GM12878 (cell line): Measurements from ENCODE around the gene GSE1.

ENCODE experiments used
- BCLAF1 ChIP-seq: fragments of 450-650 bp; IDR thresholded peaks from 2 replicates; pipeline ENCODE4 v1.6.1; 2017; ENCODE audit warnings: antibody characterized with exemption, mild to moderate bottlenecking, moderate library complexity
- E4F1 ChIP-seq: fragments of 450-650 bp; IDR thresholded peaks from 2 replicates; pipeline ENCODE4 v1.6.1; 2018; ENCODE audit warnings: borderline replicate concordance, mild to moderate bottlenecking; ENCODE audit not compliant: partially characterized antibody
- EZH2 ChIP-seq: IDR thresholded peaks from 2 replicates; pipeline ENCODE4 v1.6.1; 2012; ENCODE audit warnings: low read depth, mild to moderate bottlenecking, control low read depth, inconsistent platforms, low read length, borderline replicate concordance; ENCODE audit not compliant: control insufficient read depth
- GATAD2B ChIP-seq: fragments of 450-650 bp; conservative IDR thresholded peaks from 2 replicates; pipeline ENCODE4 v1.6.1; 2017; ENCODE audit warnings: low read depth, mild to moderate bottlenecking, moderate library complexity
- JUND ChIP-seq: IDR thresholded peaks from 2 replicates; pipeline ENCODE4 v1.6.1; 2012; ENCODE audit warnings: low read depth, mild to moderate bottlenecking, low read length, improper control_type of control experiment, moderate library complexity
- MXI1 ChIP-seq: fragments of 150-350 bp; IDR thresholded peaks from 2 replicates; pipeline ENCODE4 v1.6.1; 2011; ENCODE audit warnings: low read depth, mild to moderate bottlenecking, inconsistent platforms, low read length, improper control_type of control experiment
- MYC ChIP-seq: IDR thresholded peaks from 2 replicates; pipeline ENCODE4 v1.6.1; 2011; ENCODE audit warnings: mild to moderate bottlenecking, low read length, moderate library complexity, inconsistent platforms; ENCODE audit not compliant: insufficient read depth, insufficient replicate concordance, insufficient read length, severe bottlenecking
- POLR2A ChIP-seq: IDR thresholded peaks from 2 replicates; pipeline ENCODE4 v1.6.1; 2011; ENCODE audit warnings: low read depth, mild to moderate bottlenecking, low read length
- SPI1 ChIP-seq: IDR thresholded peaks from 2 replicates; pipeline ENCODE4 v1.6.1; 2011; ENCODE audit warnings: low read depth, mild to moderate bottlenecking, low read length, moderate library complexity, borderline replicate concordance; ENCODE audit not compliant: insufficient read depth
- SUZ12 ChIP-seq: fragments of 200-600 bp; sonication (generic); IDR thresholded peaks from one replicate; pipeline ENCODE4 v1.6.1; 2018; ENCODE audit warnings: antibody characterized with exemption, mild to moderate bottlenecking; ENCODE audit not compliant: unreplicated experiment
- ZNF24 ChIP-seq: fragments of 450-650 bp; IDR thresholded peaks from 2 replicates; pipeline ENCODE4 v1.6.1; 2017; ENCODE audit warnings: antibody characterized with exemption, mild to moderate bottlenecking
- TF ChIP-seq, protein P1 (sequence below), 3 experiments: IDR thresholded peaks in 2 of 3; conservative IDR thresholded peaks in 1 of 3; 2 replicates each; pipeline ENCODE4 v1.5.1; 2011; ENCODE audit warnings: low read depth in 3 of 3, low read length in 3 of 3, mild to moderate bottlenecking in 3 of 3, control low read depth in 2 of 3, moderate library complexity in 2 of 3, inconsistent platforms in 1 of 3, mixed read lengths in 1 of 3; ENCODE audit not compliant: control insufficient read depth in 2 of 3, insufficient read depth in 1 of 3; ENCODE audit errors: extremely low read depth in 1 of 3

DNA sequence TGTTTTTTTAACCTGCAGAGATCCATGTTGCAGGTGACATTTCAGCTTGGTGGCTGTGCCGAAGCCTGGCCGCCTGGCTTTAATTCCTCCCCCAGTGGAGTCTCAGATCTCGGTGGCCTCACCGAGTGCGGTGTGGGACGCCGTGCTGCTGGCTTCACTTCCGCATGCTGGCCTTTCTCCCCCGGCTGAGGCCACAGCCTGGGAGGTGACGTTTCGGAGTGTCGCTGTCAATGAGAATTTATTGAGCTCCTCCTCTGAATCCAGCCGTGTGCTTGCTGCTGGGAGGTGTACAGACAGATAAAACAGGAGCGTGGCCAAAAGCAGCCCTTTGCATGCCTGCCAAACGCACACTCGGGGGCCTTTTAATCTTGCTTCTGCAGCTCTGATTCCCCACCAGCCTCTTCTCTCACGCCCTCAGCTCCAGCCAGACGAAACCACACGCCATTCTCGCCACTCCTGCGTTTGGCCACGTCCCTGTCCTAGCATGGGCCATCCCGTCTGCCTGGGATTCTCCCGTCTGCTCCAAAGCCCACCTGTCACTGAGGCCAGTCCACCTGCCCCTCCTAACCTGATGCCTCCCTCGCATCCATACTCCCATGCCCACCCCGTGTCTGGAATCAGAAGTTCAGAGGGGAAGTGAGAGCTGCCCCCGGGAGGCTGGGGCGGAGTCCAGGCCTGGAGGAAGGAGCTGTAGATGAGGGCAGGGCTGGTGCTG is 3.6 kb downstream of the GSE1 start:
- TF ChIP-seq BCLAF1 (no peak), ZNF24 (no peak), EZH2 (no peak), SPI1 (peak; percentile 89), MYC (no peak), POLR2A (0 out of 2 replicates have a peak, but pooled peaks have one; percentile 11), E4F1 (no peak), JUND (no peak), MXI1 (peak; percentile 63), SUZ12 (no peak), GATAD2B (no peak)
- TF ChIP-seq, protein P1, sequence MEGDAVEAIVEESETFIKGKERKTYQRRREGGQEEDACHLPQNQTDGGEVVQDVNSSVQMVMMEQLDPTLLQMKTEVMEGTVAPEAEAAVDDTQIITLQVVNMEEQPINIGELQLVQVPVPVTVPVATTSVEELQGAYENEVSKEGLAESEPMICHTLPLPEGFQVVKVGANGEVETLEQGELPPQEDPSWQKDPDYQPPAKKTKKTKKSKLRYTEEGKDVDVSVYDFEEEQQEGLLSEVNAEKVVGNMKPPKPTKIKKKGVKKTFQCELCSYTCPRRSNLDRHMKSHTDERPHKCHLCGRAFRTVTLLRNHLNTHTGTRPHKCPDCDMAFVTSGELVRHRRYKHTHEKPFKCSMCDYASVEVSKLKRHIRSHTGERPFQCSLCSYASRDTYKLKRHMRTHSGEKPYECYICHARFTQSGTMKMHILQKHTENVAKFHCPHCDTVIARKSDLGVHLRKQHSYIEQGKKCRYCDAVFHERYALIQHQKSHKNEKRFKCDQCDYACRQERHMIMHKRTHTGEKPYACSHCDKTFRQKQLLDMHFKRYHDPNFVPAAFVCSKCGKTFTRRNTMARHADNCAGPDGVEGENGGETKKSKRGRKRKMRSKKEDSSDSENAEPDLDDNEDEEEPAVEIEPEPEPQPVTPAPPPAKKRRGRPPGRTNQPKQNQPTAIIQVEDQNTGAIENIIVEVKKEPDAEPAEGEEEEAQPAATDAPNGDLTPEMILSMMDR (IDR thresholded peaks at IDR 0.05 in 2 of 3, conservative IDR thresholded peaks at IDR 0.05 in 1 of 3; ENCODE audit: control insufficient read depth in 2 of 3, extremely low read depth in 1 of 3, insufficient read depth in 1 of 3, low read depth in 3 of 3, low read length in 3 of 3) = no peak
